DMS53 treated with DMSO at 0.1 percent for 48 hours (cell line): Measurements from ENCODE around the gene COL4A1.

ENCODE experiments used
- DNase-seq: peaks from one replicate; lab custom pipeline; 2025; ENCODE audit not compliant: unreplicated experiment; lab: John Stamatoyannopoulos, UW

The COL4A1 gene

GRCh38 chr13:110206185-110206584, 100.8 kb downstream of the COL4A1 start:
- DNase-seq: no peak

DNA sequence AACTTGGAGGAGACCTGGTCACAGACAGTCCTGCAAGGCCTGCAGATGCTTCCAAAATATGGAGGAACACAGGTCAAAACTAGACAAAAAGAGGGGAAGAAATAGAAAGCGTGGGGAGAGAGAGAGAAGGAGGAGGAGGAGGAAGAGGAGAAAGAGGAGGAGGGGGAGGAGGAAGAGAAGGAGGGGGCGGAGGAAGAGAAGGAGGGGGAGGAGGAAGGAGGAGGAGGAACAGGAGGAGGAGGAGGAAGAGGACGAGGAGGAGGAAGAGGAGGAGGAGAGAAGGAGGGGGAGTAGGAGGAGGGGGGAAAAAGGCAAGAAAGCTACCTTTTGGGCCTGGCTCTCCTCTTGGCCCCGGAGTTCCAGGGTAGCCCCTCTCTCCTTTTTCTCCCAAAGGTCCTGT, 105.8 kb downstream of the COL4A1 start:
- no peak for DNase-seq

DNA sequence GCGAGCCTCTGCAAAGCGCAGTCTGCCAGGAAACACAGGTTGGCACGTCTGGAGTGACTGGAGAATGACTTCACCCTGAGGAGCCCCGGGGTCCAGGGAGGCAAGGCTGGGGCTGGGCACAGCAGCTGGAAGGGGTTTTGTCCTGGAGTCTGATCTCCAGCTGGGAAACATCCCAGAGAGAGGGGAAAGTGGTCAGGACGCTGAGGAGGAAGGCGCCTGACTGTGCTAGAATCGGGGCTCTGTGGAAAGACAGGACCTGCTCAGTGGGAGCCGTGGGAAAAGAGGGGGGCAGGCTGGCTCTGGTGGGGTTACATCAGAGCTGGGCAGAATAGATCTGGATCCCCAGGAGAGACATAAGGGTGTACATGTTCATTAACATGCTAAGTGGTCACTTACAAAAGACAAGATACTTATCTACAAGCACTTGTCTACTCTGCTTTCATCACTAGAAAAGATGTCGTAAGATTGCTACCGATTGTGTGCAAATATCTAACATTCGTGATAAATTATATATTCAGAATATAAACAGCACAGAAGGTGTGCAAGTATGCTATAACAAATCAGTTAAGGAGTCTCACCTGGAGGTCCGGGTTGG, 106.6 kb downstream of the COL4A1 start:
- no peak for DNase-seq

- no peak for DNase-seq
These were observed 107.7 kb downstream of the COL4A1 start for GRCh38 chr13:110199046-110199831.

DNA sequence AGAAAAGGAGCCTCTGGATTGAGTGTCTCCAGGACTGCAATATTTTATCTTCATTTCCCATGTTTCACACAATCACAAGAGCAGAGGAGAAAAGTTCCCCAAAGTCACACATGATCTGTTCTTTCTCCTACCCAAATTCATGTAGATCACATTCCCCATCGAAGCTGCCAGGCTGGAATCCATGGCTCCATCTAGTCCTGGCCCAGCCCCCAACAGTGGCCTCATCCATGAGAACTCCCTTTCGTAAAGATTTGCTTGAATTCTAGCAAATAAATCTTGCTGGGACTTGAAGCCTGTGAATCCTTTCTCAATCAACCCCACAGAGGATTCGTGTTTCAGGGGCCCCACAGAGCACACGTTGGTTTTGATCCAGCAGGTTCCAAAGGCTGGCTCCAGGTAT, 109.5 kb downstream of the COL4A1 start:
- DNase-seq: no peak

DNA sequence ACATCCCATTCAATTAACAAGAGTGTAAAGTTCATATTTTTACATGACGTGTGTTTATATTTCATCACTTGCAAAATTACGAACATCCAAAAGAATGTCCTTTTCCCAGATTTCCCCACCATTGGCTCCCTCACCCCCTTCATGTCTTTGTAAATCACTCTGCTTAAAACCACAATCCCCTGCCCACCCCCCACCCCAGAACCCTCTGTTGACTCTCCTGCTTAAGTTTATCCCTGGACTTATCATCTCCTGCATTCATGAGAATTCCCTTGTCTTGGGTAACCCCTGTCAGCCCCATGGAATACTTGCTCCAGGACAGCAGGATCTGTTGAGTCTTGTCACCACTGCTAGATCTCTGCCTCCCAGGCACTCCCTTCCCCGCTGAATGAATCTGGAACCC, 109.9 kb downstream of the COL4A1 start:
- DNase-seq: no peak

DNA sequence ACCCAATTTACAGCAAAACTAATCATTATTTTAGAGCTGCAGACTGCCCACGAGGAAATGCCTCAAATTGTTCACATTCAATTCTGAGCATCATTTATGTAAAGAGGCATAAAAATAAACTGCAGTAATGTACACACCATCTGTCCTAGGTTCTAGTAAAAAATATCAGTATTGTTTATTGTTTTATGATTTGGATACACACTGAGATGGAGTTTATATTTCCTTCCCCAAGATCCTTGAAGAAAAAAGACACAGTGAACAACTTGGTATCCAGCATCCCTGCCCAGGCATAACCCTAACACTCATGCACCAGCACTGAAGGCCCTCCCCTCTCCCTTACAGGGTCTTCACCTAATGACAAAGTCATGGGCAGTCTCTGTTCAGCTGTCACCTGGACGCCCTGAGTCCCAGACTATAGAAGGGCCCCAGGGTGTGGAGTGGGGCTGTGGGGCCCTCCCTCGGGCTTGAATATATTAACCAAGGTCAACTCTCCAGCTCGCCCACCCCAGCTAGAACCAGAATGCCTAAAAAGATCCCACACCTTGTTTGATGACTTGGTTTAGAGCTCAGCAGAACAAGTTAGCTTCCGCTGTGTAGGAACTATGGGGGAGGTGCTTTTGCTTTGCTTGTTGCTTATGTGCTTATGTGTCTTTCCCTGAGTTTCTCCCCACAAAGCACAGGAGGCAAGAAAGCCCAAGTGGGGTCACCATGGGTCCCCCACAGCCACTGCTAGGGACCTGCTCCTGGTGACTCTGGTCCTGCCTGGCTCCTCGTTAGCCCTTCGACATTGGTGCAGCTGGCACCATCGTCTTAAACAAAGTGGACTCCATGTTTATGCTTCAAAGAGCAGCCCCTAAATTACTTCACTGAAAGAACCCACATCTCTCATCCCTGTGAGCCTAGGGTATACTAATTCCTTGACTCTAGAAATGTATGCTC, 111.1 kb downstream of the COL4A1 start:
- DNase-seq: no peak

- no peak for DNase-seq
These were observed 112.5 kb downstream of the COL4A1 start for GRCh38 chr13:110194451-110194850.

DNA sequence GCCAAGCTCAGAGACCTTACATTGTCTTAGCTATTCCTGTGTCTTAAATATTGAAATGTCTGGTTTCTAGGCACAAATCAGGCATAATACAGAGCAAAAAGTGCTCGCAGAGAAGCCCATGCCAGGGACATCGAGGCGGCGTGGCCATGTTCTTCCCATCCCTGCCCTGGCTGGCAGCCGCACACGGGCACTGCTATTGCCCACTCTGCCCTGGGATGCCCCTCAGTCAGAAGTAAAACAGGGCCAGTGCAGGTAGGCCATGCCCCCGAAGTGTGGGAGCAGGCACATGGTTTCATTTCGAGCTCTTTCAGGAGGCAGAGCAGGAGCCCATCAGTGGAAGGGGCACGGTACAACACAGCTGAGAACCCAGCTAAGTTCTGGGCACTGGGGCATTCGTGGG, 113.5 kb downstream of the COL4A1 start:
- no peak for DNase-seq

DNA sequence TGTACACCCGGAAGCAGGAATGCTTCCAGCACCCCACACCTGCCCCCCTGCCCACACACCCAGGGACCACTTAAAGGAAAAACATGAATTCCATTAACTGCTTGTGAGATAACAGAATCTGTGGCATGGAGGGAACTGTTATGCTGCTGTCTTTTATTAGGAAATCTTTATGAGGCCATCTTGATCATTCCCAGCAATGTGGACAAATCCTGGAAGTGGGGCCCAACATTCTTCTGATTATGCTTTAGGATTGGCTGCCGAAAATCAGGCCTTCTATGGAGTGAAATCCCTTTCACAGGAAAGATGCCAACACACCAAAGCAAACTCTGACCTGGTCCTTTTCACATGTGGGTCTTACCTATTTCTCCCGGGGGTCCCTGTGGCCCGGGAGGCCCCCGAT, 114.5 kb downstream of the COL4A1 start:
- DNase-seq: no peak

- DNase-seq: no peak
These were observed 119.3 kb downstream of the COL4A1 start for GRCh38 chr13:110187641-110188161.

- DNase-seq: no peak
These were observed 120.6 kb downstream of the COL4A1 start for GRCh38 chr13:110186231-110186855.

DNA sequence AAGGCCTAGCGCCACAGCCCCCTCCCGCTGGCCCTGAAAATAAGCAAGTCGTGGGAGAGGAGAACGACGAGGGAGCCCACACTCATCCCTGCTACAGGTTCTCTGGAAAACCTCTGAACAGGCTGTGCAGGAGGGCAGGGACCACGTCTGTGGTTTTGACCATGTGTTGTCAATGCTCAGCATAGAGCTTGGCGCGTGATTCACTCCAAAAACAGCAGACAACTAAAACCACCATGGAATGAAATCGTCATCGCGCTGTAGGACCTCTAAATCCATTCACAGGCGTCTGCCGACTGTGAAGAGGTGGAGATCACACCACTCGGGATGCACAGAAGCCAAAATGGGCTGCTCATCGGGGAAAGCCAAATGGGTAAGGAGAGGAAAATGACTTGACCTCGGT, 121.3 kb downstream of the COL4A1 start:
- DNase-seq: no peak

DNA sequence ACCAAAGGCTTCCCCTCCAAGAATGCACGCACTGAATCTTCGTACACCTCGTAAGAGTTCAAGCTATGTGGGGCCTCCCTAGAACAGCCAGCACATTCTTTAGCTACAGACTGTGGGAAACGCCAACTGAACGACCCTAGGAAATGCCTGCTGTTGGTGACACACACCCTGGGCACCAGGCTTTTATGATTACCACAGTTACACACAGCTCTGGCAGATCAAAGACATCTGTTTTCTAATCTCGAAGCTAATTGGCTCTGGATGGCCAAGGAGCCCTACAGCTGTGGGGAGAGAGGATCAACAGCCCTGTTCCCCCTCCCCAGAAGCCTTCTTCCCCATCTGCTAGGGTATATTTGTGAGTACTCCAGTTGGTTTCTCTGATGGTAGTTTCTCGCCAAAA, 123.0 kb downstream of the COL4A1 start:
- no peak for DNase-seq

DNA sequence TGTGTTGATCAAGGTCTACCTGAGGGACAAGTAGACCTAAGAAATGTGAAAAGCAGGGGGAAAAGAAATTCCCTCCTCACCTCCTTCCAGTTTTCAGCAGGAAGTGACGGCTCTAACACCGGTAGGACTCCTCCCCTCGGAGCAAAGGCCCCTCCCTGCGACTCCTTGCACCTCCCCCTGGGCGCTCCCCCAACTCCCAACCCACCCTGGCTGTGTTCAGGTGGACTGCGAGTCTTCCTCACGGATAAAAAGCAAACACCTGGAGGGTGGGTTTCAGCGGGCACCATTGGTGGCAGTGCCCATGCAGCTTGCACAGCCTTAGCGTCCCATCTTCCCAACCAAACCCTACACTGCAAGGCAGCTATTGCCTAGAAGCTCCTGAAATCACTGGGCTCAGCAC, 124.5 kb downstream of the COL4A1 start:
- no peak for DNase-seq

- DNase-seq: no peak
These were observed 125.0 kb downstream of the COL4A1 start for GRCh38 chr13:110182003-110182402.

GRCh38 chr13:110179857-110180147, 127.2 kb downstream of the COL4A1 start:
- no peak for DNase-seq

DNA sequence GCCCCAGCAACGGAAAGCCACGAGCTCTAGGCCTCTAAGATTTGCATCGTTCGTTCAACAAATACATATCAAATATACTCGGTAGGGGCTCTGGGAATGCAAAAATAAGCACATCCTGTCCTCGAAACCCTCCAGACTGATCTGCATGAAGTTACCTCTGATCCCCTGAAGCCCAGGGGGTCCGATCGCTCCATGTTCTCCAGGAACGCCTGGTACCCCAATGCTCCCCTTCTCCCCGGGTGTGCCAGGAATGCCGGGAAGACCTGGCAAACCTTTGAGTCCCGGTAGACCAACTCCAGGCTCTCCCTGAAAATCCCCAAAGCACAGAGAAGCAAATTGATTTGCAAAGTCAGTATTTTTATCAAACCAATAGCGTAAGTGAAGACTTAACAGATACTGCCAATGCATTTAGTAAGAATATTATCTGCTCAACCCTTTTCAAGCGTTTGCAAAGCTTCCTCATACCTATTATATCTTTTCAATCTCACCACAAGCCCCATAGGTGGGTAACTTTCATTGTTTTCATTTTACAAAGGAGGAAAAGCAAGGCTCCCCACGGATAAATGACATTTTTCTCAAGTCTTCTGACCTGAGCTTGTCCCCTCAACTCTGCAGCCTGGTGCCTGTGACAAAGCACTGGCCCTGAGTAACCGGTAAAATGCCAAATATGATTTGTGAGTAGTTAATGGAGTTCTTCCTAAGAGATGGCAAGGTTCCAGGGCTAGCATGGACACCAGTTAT, 127.7 kb downstream of the COL4A1 start:
- DNase-seq: no peak

DNA sequence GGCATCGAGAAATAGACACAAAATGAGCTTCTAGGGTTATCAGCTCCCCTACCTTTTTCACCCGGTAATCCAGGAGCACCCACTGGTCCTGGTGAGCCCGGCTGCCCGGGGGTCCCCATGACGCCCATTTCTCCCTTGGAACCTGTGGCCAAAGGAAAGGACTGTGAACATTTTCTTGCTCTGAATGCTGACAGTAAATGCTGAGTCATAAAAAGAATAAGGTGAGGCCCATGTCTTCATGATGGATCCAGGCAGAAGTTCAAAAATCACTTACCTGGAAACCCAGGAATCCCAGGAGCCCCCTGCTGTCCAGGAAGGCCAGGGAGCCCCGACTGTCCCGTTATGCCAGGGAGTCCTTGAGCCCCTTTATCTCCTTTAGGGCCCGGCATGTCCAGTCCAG, 129.2 kb downstream of the COL4A1 start:
- DNase-seq: no peak

GRCh38 chr13:110176431-110176830, 130.5 kb downstream of the COL4A1 start:
- DNase-seq: no peak
